Measurements from ENCODE around the gene ETV1.

ETV1 gene

DNA sequence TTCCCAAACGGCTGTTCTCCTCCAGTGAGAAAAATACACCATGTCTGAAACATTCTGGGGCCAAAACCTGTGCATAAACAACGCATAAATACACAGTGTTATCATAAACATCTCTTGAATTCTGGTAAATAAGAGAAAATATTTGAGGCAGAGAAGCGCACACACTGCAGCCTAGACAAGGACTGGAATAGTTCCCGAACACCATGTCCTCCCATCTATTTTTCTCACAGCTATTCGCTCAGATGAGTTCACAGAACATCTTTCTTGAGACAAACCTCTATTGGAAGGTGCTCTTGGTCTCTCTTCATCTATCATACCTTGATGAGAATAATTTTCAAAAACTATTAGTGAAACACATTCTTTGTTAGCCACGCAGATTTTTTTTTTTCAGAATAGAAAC lies 24.4 kb downstream of the ETV1 start:
- TF ChIP-seq YY1 (IDR thresholded peaks at IDR 0.05; ENCODE audit: low read depth): no peak
- TF ChIP-seq CREB1 (IDR thresholded peaks at IDR 0.05; ENCODE audit: low read depth): no peak
- TF ChIP-seq USF1 (IDR thresholded peaks at IDR 0.05): no peak
- no peak for TF ChIP-seq EGR1 (IDR thresholded peaks at IDR 0.05)
- no peak for TF ChIP-seq EP300 (IDR thresholded peaks at IDR 0.05; ENCODE audit: borderline replicate concordance)
- TF ChIP-seq, protein P1, sequence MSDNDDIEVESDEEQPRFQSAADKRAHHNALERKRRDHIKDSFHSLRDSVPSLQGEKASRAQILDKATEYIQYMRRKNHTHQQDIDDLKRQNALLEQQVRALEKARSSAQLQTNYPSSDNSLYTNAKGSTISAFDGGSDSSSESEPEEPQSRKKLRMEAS (IDR thresholded peaks at IDR 0.05): no peak
- TF ChIP-seq FOXM1 (IDR thresholded peaks at IDR 0.05; ENCODE audit: borderline replicate concordance, low read depth): no peak
- TF ChIP-seq ZBTB7A (IDR thresholded peaks at IDR 0.05; ENCODE audit: low read depth): no peak
- TF ChIP-seq REST (IDR thresholded peaks at IDR 0.05; ENCODE audit: low read depth): no peak
- no peak for TF ChIP-seq TAF1 (IDR thresholded peaks at IDR 0.05; ENCODE audit: low read depth)

- no peak for TF ChIP-seq TEAD4 (IDR thresholded peaks at IDR 0.05)
- no peak for TF ChIP-seq NFIC (IDR thresholded peaks at IDR 0.05)
- no peak for TF ChIP-seq RAD21 (IDR thresholded peaks at IDR 0.05; ENCODE audit: low read depth)
- TF ChIP-seq REST (IDR thresholded peaks at IDR 0.05; ENCODE audit: low read depth): no peak
- TF ChIP-seq TCF12 (IDR thresholded peaks at IDR 0.05; ENCODE audit: low read depth): no peak
- TF ChIP-seq TAF1 (IDR thresholded peaks at IDR 0.05; ENCODE audit: low read depth): no peak
- no peak for TF ChIP-seq YY1 (IDR thresholded peaks at IDR 0.05; ENCODE audit: low read depth)
These were observed 25.5 kb downstream of the ETV1 start for GRCh38 chr7:13963925-13964324.

- no peak for TF ChIP-seq YY1 (IDR thresholded peaks at IDR 0.05; ENCODE audit: low read depth)
- no peak for TF ChIP-seq RAD21 (IDR thresholded peaks at IDR 0.05; ENCODE audit: low read depth)
- no peak for TF ChIP-seq USF1 (IDR thresholded peaks at IDR 0.05)
- TF ChIP-seq TEAD4 (IDR thresholded peaks at IDR 0.05): no peak
- no peak for TF ChIP-seq CREB1 (IDR thresholded peaks at IDR 0.05; ENCODE audit: low read depth)
- TF ChIP-seq CEBPB (IDR thresholded peaks at IDR 0.05): no peak
- TF ChIP-seq NFIC (IDR thresholded peaks at IDR 0.05): no peak
- no peak for TF ChIP-seq TCF12 (IDR thresholded peaks at IDR 0.05; ENCODE audit: low read depth)
- no peak for TF ChIP-seq EP300 (IDR thresholded peaks at IDR 0.05; ENCODE audit: borderline replicate concordance)
- no peak for TF ChIP-seq ZBTB7A (IDR thresholded peaks at IDR 0.05; ENCODE audit: low read depth)
- TF ChIP-seq EGR1 (IDR thresholded peaks at IDR 0.05): no peak
- no peak for TF ChIP-seq REST (IDR thresholded peaks at IDR 0.05; ENCODE audit: low read depth)
- TF ChIP-seq FOXM1 (IDR thresholded peaks at IDR 0.05; ENCODE audit: borderline replicate concordance, low read depth): no peak
- TF ChIP-seq, protein P1 (IDR thresholded peaks at IDR 0.05): no peak
- no peak for TF ChIP-seq TAF1 (IDR thresholded peaks at IDR 0.05; ENCODE audit: low read depth)
These were observed 34.0 kb downstream of the ETV1 start for GRCh38 chr7:13955494-13955893.

- TF ChIP-seq EGR1 (IDR thresholded peaks at IDR 0.05) (no peak), FOXM1 (IDR thresholded peaks at IDR 0.05; ENCODE audit: borderline replicate concordance, low read depth) (no peak), CEBPB (IDR thresholded peaks at IDR 0.05) (no peak), RAD21 (IDR thresholded peaks at IDR 0.05; ENCODE audit: low read depth) (no peak), ZBTB7A (IDR thresholded peaks at IDR 0.05; ENCODE audit: low read depth) (no peak), REST (IDR thresholded peaks at IDR 0.05; ENCODE audit: low read depth) (no peak), CREB1 (IDR thresholded peaks at IDR 0.05; ENCODE audit: low read depth) (no peak), NFIC (IDR thresholded peaks at IDR 0.05) (no peak), EP300 (IDR thresholded peaks at IDR 0.05; ENCODE audit: borderline replicate concordance) (no peak)
These were observed 36.1 kb downstream of the ETV1 start for GRCh38 chr7:13953368-13953767.
